HG02885 (cell line): ENCODE results near the gene IL1RAPL2.

Experiments
- ATAC-seq: cut with Tn5 transposase; IDR thresholded peaks from one replicate; pipeline ENCODE4 v1.9.1; 2021; ENCODE audit warnings: mild to moderate bottlenecking; ENCODE audit not compliant: unreplicated experiment, poor library complexity

IL1RAPL2 gene

DNA sequence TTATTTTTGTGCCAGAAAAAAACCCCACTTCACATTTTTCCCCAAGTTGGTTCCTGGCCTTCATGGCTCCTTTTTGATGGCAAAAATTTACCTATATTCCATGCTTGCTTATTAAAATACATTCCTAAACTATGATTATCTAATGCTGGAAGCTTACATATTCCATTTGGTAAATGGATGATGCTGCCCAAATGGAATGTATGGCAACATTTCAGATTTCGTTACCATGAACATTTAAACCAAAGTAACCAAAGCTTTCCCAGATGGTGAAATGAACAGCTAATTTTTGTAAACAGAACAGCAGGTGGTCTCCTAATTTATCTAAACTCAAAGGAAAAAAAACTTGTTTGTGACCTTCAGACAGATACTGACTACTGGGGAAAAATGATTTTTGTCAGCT lies 765.2 kb downstream of the IL1RAPL2 start:
- no peak for ATAC-seq

DNA sequence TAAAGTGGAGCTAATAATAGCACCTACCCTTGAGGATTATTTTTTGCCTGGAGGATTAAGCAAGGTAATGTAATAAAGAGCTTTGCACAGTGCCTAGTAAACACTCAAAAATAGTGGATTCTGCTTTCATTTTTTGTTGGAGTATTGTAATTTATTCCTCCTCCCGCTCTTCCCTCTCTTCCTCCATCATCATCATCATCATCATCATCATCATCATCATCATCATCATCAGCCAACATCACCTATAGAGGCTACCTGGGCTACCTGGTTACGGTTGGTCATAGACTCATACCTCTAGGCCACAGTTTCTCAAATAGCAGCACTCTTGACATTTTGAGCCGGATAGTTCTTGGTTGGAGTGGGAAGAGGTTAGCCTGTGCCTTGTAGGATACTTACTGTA lies 781.4 kb downstream of the IL1RAPL2 start:
- no peak for ATAC-seq

DNA sequence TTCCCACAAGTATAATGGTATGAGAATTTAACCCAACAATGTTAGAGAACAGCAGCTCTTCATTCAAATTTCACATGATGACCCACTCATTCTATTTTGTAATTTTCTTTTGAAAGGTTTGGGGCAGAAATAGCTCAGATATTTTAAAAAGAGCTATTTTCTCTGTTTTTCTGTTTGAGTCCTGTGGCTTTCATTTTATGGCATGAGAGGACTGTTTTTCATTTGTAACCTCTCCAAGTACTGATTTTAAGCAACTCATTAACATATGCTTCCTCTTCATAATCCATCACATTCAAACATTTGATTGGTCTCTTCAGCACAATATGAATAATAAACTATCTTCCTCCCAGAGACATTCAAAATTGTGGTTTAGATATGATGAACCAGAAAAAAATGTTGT lies 783.5 kb downstream of the IL1RAPL2 start:
- ATAC-seq: no peak

DNA sequence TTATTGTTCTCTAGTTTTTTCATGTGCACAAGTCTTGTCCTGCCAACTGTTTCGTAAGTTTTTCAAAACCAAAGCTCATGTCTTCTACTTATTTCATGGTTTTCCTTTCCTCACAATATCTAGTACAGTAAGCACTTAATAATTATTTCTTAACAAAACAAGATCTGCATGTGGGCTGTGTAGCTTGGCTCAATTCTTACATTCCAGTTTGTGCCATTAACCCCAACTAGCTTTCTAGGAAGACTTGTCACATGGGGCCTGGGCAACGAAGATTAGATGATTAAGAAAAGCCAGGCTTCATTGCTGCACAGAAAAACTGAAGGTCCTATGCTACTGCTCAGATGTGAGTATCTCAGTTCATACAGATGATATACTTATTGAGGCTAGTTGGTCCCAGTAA lies 809.8 kb downstream of the IL1RAPL2 start:
- no peak for ATAC-seq

DNA sequence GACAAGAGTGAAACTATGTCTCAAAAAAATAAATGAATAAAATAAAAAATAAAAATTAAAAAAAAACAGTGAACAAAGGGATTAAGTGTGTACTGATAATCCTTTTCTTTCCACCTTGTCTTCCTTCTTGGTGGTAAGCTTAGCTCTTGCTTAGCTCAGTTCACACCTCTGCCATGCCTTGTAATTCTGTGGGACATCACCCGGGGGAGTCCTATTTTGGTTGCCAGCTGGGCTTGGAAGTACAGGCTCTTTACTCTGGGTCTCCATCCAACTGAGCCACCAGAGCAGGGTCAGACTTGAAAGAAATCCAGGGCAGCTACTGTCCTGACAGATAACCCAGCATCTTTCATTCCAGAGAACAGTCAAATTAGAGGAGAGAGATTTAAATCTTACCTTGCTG lies 858.7 kb downstream of the IL1RAPL2 start:
- ATAC-seq: no peak

DNA sequence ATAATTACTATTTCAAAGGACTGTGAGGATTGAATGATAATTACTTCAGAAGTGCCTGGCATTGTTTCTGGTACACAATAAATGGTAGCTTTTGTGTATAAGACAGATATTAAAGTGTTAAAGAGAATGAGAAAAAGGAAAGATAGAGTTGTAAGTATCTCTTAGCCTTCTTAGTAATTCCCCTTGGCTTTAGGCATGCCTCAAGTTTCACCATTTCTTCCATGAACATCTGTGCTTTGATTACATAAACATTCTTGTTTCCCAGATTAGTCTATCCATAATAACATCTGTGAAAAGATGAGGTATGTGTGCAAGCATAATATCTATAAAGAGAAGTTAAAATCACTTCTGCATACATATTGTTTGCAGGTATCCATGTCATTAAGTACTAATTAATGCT lies 885.4 kb downstream of the IL1RAPL2 start:
- ATAC-seq: no peak

DNA sequence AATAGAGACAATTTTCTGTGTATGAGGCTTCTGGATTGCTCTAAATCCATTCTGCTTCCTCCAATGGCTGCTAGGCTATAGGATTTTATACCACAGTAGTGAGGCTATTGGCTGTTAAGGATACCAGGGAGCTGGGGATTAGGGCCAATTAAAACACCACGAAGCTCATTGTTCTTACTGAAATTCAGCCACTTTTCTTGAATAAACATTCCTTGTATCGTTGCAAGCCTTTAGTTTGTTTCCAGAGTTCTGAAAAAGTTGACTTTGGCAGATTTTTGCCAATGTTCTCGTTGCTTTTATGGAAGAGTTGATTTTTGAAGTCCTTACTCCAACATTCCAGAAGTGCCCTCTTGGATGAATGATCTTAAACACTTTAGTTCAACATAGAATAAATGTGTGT lies 892.8 kb downstream of the IL1RAPL2 start:
- ATAC-seq: no peak

DNA sequence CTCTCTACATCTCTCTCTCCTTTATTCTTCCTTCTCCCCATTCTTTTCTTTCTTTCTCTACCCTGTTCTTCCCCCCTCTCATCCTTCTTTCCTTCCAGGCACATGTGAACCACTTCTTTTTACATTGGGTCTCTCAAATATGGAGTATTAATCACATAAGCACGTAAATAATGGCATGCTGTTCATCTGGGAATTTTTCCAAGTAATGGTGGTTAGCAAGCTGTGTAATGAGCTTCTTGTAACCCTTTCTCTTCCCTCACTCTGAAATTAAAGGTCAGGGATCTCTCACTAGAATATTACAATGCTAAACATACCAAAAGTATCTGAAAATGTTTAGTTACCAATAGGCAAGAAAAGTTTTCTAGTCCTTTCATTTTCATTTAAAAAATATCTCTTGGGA lies 894.4 kb downstream of the IL1RAPL2 start:
- no peak for ATAC-seq

DNA sequence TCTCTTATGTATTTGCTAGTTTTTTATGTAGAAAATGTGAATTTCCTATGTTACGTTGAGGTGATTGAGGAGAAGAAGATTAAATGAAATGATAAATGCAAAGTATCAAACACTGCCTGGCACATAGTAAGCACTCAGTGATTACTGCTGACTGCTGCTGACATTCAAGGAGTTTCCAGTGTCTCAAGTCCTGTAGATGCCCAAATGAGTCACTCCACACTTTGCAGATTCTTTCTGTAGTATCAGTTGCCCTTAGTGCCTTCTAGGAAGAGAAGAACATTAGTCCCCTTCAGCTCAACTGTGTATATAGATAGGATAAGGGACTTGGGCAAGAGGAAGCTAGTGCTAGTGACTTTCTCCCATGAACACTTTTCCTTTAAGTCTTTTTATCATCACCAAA lies 895.0 kb downstream of the IL1RAPL2 start:
- no peak for ATAC-seq

DNA sequence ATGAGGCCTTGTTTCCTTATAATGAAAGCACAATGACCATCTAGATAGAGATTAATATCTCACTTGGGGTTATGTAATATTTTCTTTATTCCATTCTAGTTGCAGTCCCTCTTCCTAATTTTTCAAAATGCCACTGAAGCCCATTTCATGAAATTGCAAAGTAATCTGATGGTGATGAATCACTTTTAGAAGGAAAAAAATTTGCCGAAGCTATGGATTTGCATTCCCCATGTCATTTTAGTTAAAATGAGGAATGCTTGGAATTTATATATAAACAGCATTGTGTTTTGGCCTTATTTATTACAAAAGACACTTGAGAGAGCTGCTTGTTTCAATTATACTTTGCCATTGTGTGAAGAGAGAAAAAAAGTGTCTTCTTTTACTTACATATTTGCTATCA lies 896.2 kb downstream of the IL1RAPL2 start:
- no peak for ATAC-seq

DNA sequence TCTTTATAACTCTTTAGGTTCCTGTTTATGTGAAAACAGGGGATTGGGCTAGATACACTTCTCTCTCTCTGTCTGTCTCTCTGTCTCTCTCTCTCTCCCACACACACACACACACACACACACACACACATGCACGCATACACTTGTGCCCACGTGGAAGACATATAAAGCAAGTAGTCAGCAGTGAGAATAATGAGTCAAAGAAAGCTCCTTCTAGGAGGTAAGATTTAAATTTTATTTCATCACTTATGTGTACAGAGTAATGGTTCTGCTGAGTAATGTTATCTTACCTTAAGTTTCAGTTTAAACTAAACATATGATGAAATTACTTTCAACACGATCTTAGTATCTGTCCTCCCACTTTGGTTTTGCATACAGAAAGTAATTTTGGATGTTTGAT lies 897.5 kb downstream of the IL1RAPL2 start:
- ATAC-seq: no peak

DNA sequence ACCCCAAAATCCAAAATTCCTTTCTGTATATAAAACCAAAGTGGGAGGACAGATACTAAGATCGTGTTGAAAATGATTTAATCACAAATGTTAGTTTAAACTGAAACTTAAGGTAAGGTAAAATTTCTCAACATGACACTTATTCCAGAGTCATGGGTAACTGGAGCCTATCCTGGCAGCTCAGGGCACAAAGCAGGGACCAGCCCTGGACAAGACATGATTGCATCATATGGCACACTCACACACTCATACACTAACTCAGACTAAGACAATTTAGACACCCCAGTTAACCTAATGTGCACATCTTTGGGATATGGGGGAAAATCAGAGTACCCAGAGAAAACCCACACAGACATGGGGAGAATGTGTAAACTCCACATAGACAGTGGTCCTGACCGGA lies 898.6 kb downstream of the IL1RAPL2 start:
- ATAC-seq: no peak

DNA sequence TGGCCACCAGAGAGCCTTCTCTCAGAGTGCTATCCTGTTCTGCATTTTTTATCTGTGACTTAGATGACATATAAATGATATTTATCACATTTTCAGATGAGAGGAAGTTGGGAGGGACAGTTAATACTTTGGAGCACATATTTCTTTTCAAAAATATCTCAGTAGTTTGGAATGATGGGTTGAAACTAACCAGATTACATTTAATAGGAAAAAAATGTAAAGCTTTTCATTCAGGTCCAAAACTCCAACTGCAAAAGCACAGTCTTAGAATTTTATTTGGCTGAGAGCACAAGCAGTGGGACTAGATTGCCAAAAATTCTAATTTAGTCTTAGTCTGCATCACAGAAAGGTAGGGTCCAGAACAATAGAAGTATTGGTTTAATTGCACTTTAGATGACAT lies 902.7 kb downstream of the IL1RAPL2 start:
- no peak for ATAC-seq

DNA sequence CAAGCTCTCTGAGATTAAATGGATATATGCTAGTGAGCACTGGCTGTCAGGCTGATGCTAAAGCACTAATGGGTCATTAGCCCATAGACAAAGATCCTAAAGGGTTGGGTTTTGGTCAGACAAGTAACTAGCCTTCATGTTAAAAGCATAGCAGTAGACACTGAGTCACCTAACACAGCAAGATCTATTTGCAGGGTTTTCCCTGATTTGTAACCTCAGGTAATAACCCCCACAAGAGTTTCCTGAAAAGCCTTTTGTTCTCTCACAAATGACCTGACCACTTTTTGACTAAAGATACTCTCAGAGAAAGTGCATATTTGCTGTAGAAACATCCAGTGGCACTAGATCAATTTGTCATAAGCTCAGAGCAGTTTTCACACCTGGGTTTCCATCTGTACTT lies 905.6 kb downstream of the IL1RAPL2 start:
- ATAC-seq: no peak

DNA sequence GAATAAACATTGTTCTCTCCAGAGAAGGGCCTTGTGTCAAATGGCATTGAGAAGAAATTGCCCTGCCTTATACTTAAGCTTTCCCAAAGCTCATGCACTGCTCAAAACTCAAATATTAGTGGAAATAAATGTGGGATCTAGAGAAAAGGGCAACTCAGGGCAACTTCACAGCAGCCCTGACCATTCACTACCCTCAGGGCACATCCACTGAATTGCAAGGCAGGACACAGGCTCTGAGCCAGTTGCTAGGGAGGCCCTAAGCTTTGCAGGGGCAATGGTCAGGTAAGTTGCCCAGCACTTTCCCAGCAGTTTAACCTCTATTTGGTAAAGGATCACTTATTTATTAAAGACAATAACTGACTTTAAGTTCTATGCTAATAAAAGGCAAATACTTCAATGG lies 909.8 kb downstream of the IL1RAPL2 start:
- ATAC-seq: no peak

DNA sequence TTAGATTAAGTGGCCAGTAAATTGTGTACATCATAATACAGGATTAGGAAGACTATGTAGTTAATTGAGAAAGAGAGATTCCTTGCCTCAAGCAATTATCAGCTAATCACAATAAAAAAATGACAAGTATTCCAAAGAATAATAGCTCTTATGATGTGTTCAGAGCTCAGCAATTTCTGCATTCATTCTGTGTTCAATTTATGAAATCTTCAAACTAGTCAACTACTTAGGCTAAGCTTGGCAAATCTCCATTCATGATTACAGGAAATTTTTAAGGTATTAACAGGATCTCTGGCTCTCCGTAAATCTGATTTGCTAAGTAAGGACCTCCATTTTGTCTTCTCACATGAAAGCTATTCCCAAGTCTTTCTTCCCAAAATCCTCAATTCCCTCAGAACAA lies 911.4 kb downstream of the IL1RAPL2 start:
- ATAC-seq: no peak

DNA sequence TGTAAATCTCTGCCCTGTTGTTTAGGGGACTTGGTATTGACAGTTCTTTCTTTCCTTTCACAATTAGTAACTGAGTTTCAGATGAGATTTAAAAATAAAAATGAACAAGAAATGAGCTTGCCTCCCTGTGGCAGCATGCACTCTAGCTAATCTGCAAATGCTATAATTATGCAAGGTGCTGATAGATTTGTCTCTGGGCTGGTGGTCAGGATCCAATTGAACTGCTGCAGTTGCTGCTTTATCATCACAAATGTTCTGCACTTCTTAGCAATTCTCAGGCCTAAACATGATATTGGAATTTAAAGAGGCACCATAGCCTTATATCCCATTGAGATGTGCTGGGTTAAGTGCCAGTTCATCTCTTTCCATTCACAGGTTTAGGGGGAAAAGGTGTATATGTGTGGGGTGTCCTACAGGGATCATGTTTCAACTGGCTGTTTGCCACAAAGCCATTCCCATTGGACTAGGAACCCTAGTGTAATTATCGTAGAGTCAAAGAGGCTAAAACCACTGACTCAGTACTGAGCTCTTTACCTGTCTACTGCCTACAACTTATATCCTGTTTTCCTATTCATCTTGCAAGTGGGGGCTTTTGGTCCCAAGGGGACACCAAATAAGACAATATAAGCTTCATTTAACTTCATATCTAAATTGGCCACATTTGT lies 914.8 kb downstream of the IL1RAPL2 start:
- no peak for ATAC-seq

DNA sequence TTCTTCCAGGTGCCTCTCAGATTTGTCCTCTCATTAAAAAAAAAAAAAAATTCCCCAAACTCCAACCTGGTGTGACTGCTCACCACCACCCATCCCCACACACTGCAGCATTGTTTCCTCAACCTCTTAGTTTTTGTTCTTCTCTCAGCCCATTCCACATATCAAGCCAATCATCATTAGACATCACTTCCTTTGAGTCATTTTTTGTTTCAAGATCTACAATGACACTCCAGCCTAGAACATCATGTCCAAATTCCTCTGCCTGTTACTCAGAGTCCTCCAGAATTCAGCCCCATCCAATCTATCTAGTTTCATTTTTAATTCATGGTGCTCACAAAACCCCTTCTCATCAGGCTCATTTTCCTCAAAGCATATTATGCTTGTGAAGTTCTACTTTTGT lies 917.0 kb downstream of the IL1RAPL2 start:
- ATAC-seq: no peak

DNA sequence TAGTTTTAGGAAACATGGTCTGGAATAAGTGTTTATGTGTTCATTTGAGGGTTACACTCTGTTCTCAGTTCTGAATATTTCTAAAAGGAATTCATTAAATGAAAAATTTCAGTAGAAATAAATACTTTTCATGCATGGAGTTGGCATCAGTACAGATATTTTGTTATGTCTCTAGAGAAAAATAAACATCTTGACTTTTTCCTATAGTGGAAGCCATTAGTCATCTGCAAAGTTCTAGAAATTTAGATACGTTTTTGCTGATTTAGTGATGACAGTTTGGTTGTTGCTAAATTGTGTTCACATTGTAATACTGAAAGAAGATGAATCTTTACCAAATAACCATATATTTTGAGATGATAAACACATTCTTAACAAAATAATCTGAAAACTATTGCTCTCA lies 922.7 kb downstream of the IL1RAPL2 start:
- no peak for ATAC-seq

DNA sequence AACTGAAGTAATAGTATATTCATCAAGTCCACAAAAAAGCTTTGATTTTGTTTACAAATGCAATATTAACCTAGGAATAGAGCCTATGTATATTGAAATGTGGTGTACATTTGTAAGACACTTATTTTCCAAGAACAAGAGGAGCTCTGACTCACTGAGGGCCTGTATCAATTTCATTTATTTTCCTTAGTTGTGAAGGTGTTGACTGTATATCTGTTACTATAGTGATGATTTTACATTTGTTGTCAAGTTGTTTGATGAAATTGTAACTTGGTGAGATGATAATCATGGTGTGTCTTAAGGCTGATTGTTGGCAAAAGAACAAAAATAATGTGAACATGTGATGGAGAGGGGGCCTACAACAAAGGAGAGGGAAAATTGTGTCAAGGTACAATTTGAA lies 929.4 kb downstream of the IL1RAPL2 start:
- ATAC-seq: no peak

DNA sequence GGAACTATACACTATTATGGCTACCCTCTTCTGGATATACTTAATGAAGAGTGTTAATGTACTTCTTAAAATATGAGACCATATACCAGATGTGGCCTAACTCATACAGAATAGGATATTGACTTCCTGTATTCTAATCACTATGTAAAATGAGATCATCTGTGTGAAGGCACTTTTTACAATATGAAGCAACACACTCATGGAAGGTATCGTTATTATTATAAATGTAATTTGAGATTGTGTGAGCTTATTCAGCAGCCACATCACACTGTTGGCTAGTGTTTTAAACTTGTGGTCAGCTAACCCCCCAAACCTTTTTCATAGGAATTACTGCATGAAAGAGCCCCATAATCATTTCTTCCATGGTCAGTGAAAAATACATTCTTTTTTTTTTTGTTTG lies 936.3 kb downstream of the IL1RAPL2 start:
- ATAC-seq: no peak

DNA sequence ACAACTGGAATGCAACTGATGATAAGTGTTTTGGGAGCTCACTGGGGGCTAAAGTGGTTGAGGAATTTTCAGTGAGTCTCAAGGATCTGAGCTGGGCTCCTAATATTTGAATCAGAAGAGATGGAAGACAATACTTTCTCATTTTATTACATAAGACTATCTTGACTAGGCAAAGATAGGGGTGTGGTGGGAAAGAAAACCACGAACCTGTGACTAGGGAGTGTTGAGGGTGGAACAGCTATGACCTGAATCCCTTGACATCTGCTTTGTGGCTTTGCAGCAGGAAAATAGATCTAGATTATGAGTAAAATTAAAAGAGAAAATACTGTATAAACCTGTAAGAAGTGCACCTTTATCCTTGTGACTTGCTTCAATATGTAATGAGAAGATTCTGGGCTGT lies 949.6 kb downstream of the IL1RAPL2 start:
- ATAC-seq: no peak

DNA sequence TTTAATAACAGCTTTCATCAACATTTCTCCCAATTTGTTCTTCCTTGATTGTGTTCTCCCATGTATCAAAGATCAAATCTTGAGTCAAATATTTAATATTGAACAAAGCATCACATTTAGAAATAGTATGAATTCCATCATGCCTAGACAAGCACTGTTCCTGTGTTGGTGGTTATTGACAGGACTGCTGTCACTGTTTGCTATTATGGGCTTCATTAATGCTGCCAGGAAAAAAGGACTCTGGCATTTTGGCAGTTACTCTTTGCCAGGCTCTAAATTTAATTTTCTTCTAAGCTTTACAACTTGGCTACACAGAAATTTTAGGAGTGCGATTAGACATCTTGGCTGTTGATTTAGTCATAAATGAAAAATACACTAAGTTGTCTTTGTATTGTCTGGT lies 960.4 kb downstream of the IL1RAPL2 start:
- ATAC-seq: no peak
